Measurements from ENCODE around the gene MGRN1.

DNA sequence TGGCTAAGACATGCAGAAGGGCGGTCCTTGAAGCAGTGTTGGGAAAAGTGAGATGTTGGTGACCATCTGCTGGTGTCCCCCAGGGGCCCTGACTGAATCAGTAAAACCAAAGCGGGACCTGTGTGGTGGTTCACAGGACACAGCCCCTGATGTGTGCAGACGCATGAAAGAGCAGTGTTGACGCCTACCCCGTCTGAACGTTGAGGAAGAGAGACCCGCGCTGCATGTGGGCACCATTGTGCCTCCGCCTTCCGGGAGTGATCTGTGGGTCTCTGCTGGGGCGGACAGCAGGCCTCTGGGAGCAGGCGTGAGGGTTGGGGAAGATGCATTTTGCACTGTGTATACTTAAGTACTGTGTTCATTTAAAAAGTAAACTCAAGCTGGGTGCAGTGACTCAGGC lies 31.6 kb downstream of the MGRN1 start:
- no peak for TF ChIP-seq POLR2A (IDR thresholded peaks at IDR 0.05)
- TF ChIP-seq, protein P1, sequence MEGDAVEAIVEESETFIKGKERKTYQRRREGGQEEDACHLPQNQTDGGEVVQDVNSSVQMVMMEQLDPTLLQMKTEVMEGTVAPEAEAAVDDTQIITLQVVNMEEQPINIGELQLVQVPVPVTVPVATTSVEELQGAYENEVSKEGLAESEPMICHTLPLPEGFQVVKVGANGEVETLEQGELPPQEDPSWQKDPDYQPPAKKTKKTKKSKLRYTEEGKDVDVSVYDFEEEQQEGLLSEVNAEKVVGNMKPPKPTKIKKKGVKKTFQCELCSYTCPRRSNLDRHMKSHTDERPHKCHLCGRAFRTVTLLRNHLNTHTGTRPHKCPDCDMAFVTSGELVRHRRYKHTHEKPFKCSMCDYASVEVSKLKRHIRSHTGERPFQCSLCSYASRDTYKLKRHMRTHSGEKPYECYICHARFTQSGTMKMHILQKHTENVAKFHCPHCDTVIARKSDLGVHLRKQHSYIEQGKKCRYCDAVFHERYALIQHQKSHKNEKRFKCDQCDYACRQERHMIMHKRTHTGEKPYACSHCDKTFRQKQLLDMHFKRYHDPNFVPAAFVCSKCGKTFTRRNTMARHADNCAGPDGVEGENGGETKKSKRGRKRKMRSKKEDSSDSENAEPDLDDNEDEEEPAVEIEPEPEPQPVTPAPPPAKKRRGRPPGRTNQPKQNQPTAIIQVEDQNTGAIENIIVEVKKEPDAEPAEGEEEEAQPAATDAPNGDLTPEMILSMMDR (IDR thresholded peaks at IDR 0.05): no peak
- TF ChIP-seq POLR2AphosphoS5 (IDR thresholded peaks at IDR 0.05): no peak
- TF ChIP-seq EP300 (IDR thresholded peaks at IDR 0.05): no peak

Measured in upper lobe of left lung (tissue), 4 donors.